Thoracic aorta (tissue), 2 donors: ENCODE data around the gene STRIP2. TPM values are rescaled to one million over a fixed set of nuclear protein-coding genes. Genes with fewer than 3 reads are reported as not detected.

Source experiments
- ATAC-seq: fragments of 150-250 bp; one replicate; pipeline ENCODE4 v1.8.0; 2017; ENCODE audit warnings: low read depth; ENCODE audit not compliant: insufficient number of reproducible peaks, low FRiP score
- DNase-seq: peaks from one replicate; pipeline ENCODE4 v3.0.0-alpha.2; 2020; ENCODE audit warnings: low spot score
- H3K27ac ChIP-seq, 2 donors: fragments of 200-600 bp; sonication (generic); 1 replicate in 1 of 2; 2 replicates in 1 of 2; pipeline ENCODE4 v1.5.1; 2016; ENCODE audit warnings: mild to moderate bottlenecking in 2 of 2, moderate library complexity in 2 of 2
- H3K27me3 ChIP-seq: fragments of 200-600 bp; sonication (generic); replicated peaks from 2 replicates; pipeline ENCODE4 v1.6.0; 2016; ENCODE audit warnings: mild to moderate bottlenecking; ENCODE audit not compliant: insufficient read depth
- H3K36me3 ChIP-seq: fragments of 200-600 bp; sonication (generic); one replicate; pipeline ENCODE4 v1.5.1; 2016
- H3K4me1 ChIP-seq, 2 donors: fragments of 200-600 bp; sonication (generic); 1 replicate in 1 of 2; 2 replicates in 1 of 2; pipeline versions ENCODE4 v1.5.1 to v1.6.0; 2016; ENCODE audit warnings: low read depth in 2 of 2, mild to moderate bottlenecking in 1 of 2; ENCODE audit not compliant: control insufficient read depth in 1 of 2
- H3K4me3 ChIP-seq: fragments of 200-600 bp; sonication (generic); 2 replicates; pipeline ENCODE4 v1.5.1; 2016; ENCODE audit warnings: mild to moderate bottlenecking
- H3K9me3 ChIP-seq: fragments of 200-600 bp; sonication (generic); 2 replicates; pipeline ENCODE4 v1.5.1; 2016
- CTCF ChIP-seq: fragments of 200-600 bp; sonication (generic); IDR thresholded peaks from one replicate; pipeline ENCODE4 v1.5.1; 2019; ENCODE audit warnings: antibody characterized with exemption
- total RNA-seq, 2 donors: library from RNA; depleted of rRNA; stranded (reverse); fragments of >200 nt; gene quantifications; one replicate each; pipeline versions ENCODE4 v1.1.0 to v1.2.3, GENCODE V29; 2016

STRIP2 gene
- total RNA-seq, 2 donors from 2014 or later = 1.1 TPM; not detected in 1

- DNase-seq (no peak), ATAC-seq (no peak)
- H3K27me3 ChIP-seq = no peaks in the 10 kb centered on the region
- no peak overlapping the region for H3K4me3 ChIP-seq
- no peaks in the 10 kb centered on the region for H3K4me1 ChIP-seq
- H3K27ac ChIP-seq = no peak overlapping the region
- no peaks in the 10 kb centered on the region for H3K9me3 ChIP-seq
- H3K36me3 ChIP-seq = no peaks in the 10 kb centered on the region
- no peak for TF ChIP-seq CTCF
Measured at GRCh38 chr7:129387537-129387936, 46.7 kb upstream of the STRIP2 start.

- Histone ChIP-seq H3K4me3 (no peak overlapping the region), H3K36me3 (no peaks in the 10 kb centered on the region), H3K27me3 (no peaks in the 10 kb centered on the region), H3K27ac (no peak overlapping the region), H3K9me3 (no peaks in the 10 kb centered on the region), H3K4me1 (no peaks in the 10 kb centered on the region)
- ATAC-seq (no peak), DNase-seq (no peak)
- TF ChIP-seq CTCF = no peak
Measured at GRCh38 chr7:129388333-129389098, 45.7 kb upstream of the STRIP2 start.

- DNase-seq = no peak
- Histone ChIP-seq H3K27ac (no peak overlapping the region), H3K4me3 (no peak overlapping the region), H3K27me3 (no peaks in the 10 kb centered on the region), H3K36me3 (no peaks in the 10 kb centered on the region), H3K9me3 (no peaks in the 10 kb centered on the region), H3K4me1 (no peaks in the 10 kb centered on the region)
- TF ChIP-seq CTCF = no peak
- ATAC-seq = no peak
Measured at GRCh38 chr7:129389829-129390228, 44.4 kb upstream of the STRIP2 start.

- no peak for DNase-seq
- H3K36me3 ChIP-seq = no peaks in the 10 kb centered on the region
- H3K27me3 ChIP-seq = no peaks in the 10 kb centered on the region
- no peaks in the 10 kb centered on the region for H3K4me1 ChIP-seq
- no peaks in the 10 kb centered on the region for H3K9me3 ChIP-seq
- ATAC-seq = no peak
- H3K27ac ChIP-seq = no peak overlapping the region
- no peak overlapping the region for H3K4me3 ChIP-seq
- TF ChIP-seq CTCF = no peak
Measured at GRCh38 chr7:129390314-129390713, 43.9 kb upstream of the STRIP2 start.

GRCh38 chr7:129391546-129392171 lies 42.6 kb upstream of the STRIP2 start:
- H3K4me3 ChIP-seq = no peak overlapping the region
- H3K9me3 ChIP-seq = no peaks in the 10 kb centered on the region
- no peaks in the 10 kb centered on the region for H3K4me1 ChIP-seq
- no peaks in the 10 kb centered on the region for H3K27me3 ChIP-seq
- DNase-seq = no peak
- TF ChIP-seq CTCF = no peak
- no peaks in the 10 kb centered on the region for H3K36me3 ChIP-seq
- H3K27ac ChIP-seq = no peak overlapping the region
- no peak for ATAC-seq
